Uterus (tissue), 2 donors: ENCODE measurements around the gene SOX5.

Experiments used
- POLR2A ChIP-seq, 2 donors: fragments of 450-650 bp; IDR thresholded peaks; one replicate each; pipeline ENCODE4 v1.6.1; 2016; ENCODE audit warnings: antibody characterized with exemption in 2 of 2, mild to moderate bottlenecking in 1 of 2, moderate library complexity in 1 of 2
- TF ChIP-seq, protein P1 (sequence below), 4 experiments: fragments of 200-600 bp in 2 of 4; fragments of 450-650 bp in 2 of 4; sonication (generic) in 2 of 4; IDR thresholded peaks; one replicate each; pipeline ENCODE4 v1.5.1; 2016 to 2019; ENCODE audit warnings: antibody characterized with exemption in 4 of 4, mild to moderate bottlenecking in 2 of 4, moderate library complexity in 1 of 4

- TF ChIP-seq, protein P1, sequence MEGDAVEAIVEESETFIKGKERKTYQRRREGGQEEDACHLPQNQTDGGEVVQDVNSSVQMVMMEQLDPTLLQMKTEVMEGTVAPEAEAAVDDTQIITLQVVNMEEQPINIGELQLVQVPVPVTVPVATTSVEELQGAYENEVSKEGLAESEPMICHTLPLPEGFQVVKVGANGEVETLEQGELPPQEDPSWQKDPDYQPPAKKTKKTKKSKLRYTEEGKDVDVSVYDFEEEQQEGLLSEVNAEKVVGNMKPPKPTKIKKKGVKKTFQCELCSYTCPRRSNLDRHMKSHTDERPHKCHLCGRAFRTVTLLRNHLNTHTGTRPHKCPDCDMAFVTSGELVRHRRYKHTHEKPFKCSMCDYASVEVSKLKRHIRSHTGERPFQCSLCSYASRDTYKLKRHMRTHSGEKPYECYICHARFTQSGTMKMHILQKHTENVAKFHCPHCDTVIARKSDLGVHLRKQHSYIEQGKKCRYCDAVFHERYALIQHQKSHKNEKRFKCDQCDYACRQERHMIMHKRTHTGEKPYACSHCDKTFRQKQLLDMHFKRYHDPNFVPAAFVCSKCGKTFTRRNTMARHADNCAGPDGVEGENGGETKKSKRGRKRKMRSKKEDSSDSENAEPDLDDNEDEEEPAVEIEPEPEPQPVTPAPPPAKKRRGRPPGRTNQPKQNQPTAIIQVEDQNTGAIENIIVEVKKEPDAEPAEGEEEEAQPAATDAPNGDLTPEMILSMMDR (IDR thresholded peaks at IDR 0.05) = no peak
- no peak for TF ChIP-seq POLR2A (IDR thresholded peaks at IDR 0.05)
Measured at GRCh38 chr12:23484238-23484637, 465.2 kb downstream of the SOX5 start.
